AG10803 (cell line): Measurements from ENCODE around the gene RPH3AL.

ENCODE experiments used
- DNase-seq: peaks from one replicate; pipeline ENCODE4 v3.0.0; 2010; ENCODE audit warnings: low read depth
- H3K4me3 ChIP-seq: 2 replicates; pipeline ENCODE4 v1.5.1; 2011; ENCODE audit warnings: mild to moderate bottlenecking, low read length, control low read depth
- TF ChIP-seq, protein P1 (sequence below): conservative IDR thresholded peaks from 2 replicates; pipeline ENCODE4 v1.5.1; 2011; ENCODE audit warnings: mild to moderate bottlenecking, low read length, control low read depth, inconsistent platforms

RPH3AL gene

GRCh38 chr17:281365-281999 lies 71.1 kb downstream of the RPH3AL start:
- TF ChIP-seq, protein P1, sequence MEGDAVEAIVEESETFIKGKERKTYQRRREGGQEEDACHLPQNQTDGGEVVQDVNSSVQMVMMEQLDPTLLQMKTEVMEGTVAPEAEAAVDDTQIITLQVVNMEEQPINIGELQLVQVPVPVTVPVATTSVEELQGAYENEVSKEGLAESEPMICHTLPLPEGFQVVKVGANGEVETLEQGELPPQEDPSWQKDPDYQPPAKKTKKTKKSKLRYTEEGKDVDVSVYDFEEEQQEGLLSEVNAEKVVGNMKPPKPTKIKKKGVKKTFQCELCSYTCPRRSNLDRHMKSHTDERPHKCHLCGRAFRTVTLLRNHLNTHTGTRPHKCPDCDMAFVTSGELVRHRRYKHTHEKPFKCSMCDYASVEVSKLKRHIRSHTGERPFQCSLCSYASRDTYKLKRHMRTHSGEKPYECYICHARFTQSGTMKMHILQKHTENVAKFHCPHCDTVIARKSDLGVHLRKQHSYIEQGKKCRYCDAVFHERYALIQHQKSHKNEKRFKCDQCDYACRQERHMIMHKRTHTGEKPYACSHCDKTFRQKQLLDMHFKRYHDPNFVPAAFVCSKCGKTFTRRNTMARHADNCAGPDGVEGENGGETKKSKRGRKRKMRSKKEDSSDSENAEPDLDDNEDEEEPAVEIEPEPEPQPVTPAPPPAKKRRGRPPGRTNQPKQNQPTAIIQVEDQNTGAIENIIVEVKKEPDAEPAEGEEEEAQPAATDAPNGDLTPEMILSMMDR, result no peak

GRCh38 chr17:280901-281300 lies 71.7 kb downstream of the RPH3AL start:
- DNase-seq, result no peak
- H3K4me3 ChIP-seq, result no peak overlapping the region
- TF ChIP-seq, protein P1, result no peak

More at GRCh38 chr17:281365-281999, 71.1 kb downstream of the RPH3AL start:
- H3K4me3 ChIP-seq, result no peak overlapping the region
- no peak for DNase-seq

DNA sequence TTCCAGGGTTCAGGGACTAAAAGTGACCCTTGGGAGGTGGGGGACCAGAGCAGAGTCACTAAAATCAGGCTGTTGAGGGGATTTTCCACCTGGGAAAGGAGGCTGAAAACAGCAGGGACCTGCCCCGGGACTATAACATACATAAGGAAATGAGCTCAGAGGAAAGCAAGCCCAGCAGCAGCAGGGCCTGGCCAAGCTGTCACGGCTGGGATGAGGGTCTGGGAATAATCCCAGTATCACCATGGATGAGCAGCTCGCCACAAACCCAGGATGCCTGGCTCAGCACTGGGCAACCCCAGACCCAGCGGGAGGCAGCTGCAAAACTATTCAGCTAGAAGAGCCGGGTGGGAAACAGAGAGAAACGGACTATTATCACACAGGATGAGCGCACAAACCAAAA lies 72.4 kb downstream of the RPH3AL start:
- no peak for DNase-seq
- H3K4me3 ChIP-seq, result no peak overlapping the region
- TF ChIP-seq, protein P1, result no peak

DNA sequence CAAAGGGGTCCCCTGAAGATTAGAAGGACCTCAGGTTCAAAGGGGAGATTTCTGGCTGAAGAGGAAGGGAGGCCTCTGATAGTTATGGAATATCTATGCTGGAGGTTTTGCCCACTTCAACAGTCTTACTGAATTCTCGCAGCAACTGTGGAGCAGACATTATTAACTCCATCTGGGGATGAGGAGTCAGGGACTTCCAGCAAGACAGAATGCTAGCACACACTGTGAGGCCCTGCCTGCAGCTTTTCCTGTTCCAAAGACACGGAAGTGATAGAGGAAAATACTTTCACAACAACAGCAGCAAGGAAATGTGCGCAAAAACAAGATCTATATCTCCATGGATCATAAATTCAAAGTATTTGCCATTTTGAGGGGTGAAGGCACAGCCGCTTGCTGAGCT lies 72.8 kb downstream of the RPH3AL start:
- no peak overlapping the region for H3K4me3 ChIP-seq
- TF ChIP-seq, protein P1, result no peak
- DNase-seq, result no peak

DNA sequence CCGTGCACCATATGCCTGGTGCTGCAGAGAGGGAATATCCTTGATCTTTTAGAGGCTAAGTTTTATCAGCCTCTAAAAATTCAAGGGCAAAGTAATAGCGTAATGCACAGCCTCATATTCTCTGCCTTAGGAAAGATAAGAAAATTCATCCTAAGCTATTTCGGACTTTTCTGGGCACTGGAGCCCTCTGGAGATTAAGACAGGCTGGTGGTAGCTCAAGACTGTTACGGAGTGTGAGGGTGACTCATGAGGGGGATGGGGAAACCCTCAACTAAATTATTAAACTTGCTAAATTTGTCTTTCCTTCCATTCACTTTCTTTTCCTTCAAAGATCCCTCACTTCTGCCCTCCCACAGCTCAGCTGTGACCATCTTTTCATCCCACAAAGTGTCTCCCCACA lies 73.3 kb downstream of the RPH3AL start:
- DNase-seq, result no peak
- no peak overlapping the region for H3K4me3 ChIP-seq
- TF ChIP-seq, protein P1, result no peak

- H3K4me3 ChIP-seq, result no peak overlapping the region
- no peak for DNase-seq
- TF ChIP-seq, protein P1, result no peak
Observed at GRCh38 chr17:278676-279059, 73.9 kb downstream of the RPH3AL start.

- TF ChIP-seq, protein P1, result no peak
- H3K4me3 ChIP-seq, result no peak overlapping the region
- no peak for DNase-seq
Observed at GRCh38 chr17:278055-278675, 74.4 kb downstream of the RPH3AL start.
